A204.1 (cell line): ENCODE data around the gene CD59.
"Not testable (repeated sequence)": the region's sequence is repeated elsewhere in the genome, so short reads cannot be mapped to it uniquely, and the experiment has no call there.

Experiments
- FAIRE-seq: peaks from 2 replicates; lab custom pipeline; 2012; peaks lifted over from hg19 to GRCh38; lab: Jason Lieb, UNC

The CD59 gene

GRCh38 chr11:33742249-33742851, 6.1 kb upstream of the CD59 start:
- FAIRE-seq: peak; percentile 97

GRCh38 chr11:33741806-33742205, 5.6 kb upstream of the CD59 start:
- no peak for FAIRE-seq

- no peak for FAIRE-seq
These were observed 1.2 kb upstream of the CD59 start for GRCh38 chr11:33737362-33737821.

- no peak for FAIRE-seq
These were observed 714 bp downstream of the CD59 start for GRCh38 chr11:33735271-33736147.

GRCh38 chr11:33734441-33735270, 1.6 kb downstream of the CD59 start:
- FAIRE-seq: no peak

- no peak for FAIRE-seq
These were observed 2.2 kb downstream of the CD59 start for GRCh38 chr11:33733980-33734379.

GRCh38 chr11:33731723-33732531, 4.3 kb downstream of the CD59 start:
- no peak for FAIRE-seq

GRCh38 chr11:33730716-33731115, 5.5 kb downstream of the CD59 start:
- no peak for FAIRE-seq

- FAIRE-seq: not testable (repeated sequence)
These were observed 7.1 kb downstream of the CD59 start for GRCh38 chr11:33729072-33729664.

- not testable (repeated sequence) for FAIRE-seq
These were observed 8.7 kb downstream of the CD59 start for GRCh38 chr11:33727539-33727938.

- no peak for FAIRE-seq
These were observed 10.7 kb downstream of the CD59 start for GRCh38 chr11:33725496-33725895.

GRCh38 chr11:33724644-33725035, 11.6 kb downstream of the CD59 start:
- no peak for FAIRE-seq

GRCh38 chr11:33723238-33723881, 12.9 kb downstream of the CD59 start:
- no peak for FAIRE-seq

GRCh38 chr11:33722590-33723234, 13.5 kb downstream of the CD59 start:
- FAIRE-seq: no peak

- no peak for FAIRE-seq
These were observed 14.2 kb downstream of the CD59 start for GRCh38 chr11:33721984-33722383.

- FAIRE-seq: no peak
These were observed 14.8 kb downstream of the CD59 start for GRCh38 chr11:33721426-33721825.

- FAIRE-seq: no peak
These were observed 16.6 kb downstream of the CD59 start for GRCh38 chr11:33719587-33719986.

GRCh38 chr11:33718440-33718839, 17.8 kb downstream of the CD59 start:
- FAIRE-seq: no peak

- no peak for FAIRE-seq
These were observed 20.0 kb downstream of the CD59 start for GRCh38 chr11:33716243-33716642.

GRCh38 chr11:33713856-33714398, 22.3 kb downstream of the CD59 start:
- no peak for FAIRE-seq
